GM18907 (cell line): ENCODE measurements around the gene ADAM10.

Experiments
- ATAC-seq: cut with Tn5 transposase; IDR thresholded peaks from one replicate; pipeline ENCODE4 v1.9.1; 2021; ENCODE audit warnings: mild to moderate bottlenecking, moderate library complexity; ENCODE audit not compliant: unreplicated experiment

ADAM10 gene

GRCh38 chr15:58717357-58717756 is 32.1 kb downstream of the ADAM10 start:
- no peak for ATAC-seq

- ATAC-seq: no peak
Measured at GRCh38 chr15:58716027-58716426, 33.5 kb downstream of the ADAM10 start.

GRCh38 chr15:58715266-58715917 is 34.1 kb downstream of the ADAM10 start:
- ATAC-seq: no peak

GRCh38 chr15:58710701-58711100 is 38.8 kb downstream of the ADAM10 start:
- ATAC-seq: no peak

- ATAC-seq: no peak
Measured at GRCh38 chr15:58707397-58707796, 42.1 kb downstream of the ADAM10 start.

GRCh38 chr15:58705105-58705504 is 44.4 kb downstream of the ADAM10 start:
- ATAC-seq: no peak

GRCh38 chr15:58704155-58704865 is 45.2 kb downstream of the ADAM10 start:
- ATAC-seq: no peak

GRCh38 chr15:58703610-58704009 is 45.9 kb downstream of the ADAM10 start:
- no peak for ATAC-seq

GRCh38 chr15:58702233-58702632 is 47.3 kb downstream of the ADAM10 start:
- no peak for ATAC-seq

GRCh38 chr15:58701376-58701775 is 48.1 kb downstream of the ADAM10 start:
- no peak for ATAC-seq

GRCh38 chr15:58699769-58700168 is 49.7 kb downstream of the ADAM10 start:
- ATAC-seq: no peak

GRCh38 chr15:58698887-58699641 is 50.4 kb downstream of the ADAM10 start:
- ATAC-seq: no peak

GRCh38 chr15:58697220-58697619 is 52.3 kb downstream of the ADAM10 start:
- ATAC-seq: no peak

GRCh38 chr15:58696738-58697137 is 52.8 kb downstream of the ADAM10 start:
- no peak for ATAC-seq

GRCh38 chr15:58694641-58695398 is 54.7 kb downstream of the ADAM10 start:
- ATAC-seq: no peak

GRCh38 chr15:58690703-58691102 is 58.8 kb downstream of the ADAM10 start:
- ATAC-seq: no peak

GRCh38 chr15:58689646-58690045 is 59.9 kb downstream of the ADAM10 start:
- no peak for ATAC-seq

- no peak for ATAC-seq
Measured at GRCh38 chr15:58686286-58686685, 63.2 kb downstream of the ADAM10 start.

- ATAC-seq: no peak
Measured at GRCh38 chr15:58684751-58685150, 64.8 kb downstream of the ADAM10 start.

GRCh38 chr15:58684036-58684710 is 65.3 kb downstream of the ADAM10 start:
- no peak for ATAC-seq

- no peak for ATAC-seq
Measured at GRCh38 chr15:58682234-58682633, 67.3 kb downstream of the ADAM10 start.
